Panc1 (cell line): Measurements from ENCODE around the gene CFLAR. TPM values are rescaled to one million over a fixed set of nuclear protein-coding genes. Genes with fewer than 3 reads are reported as not detected.

Experiments
- ATAC-seq: fragments of 200-7000 bp; cut with Tn5 transposase; 2 replicates; pipeline ENCODE4 v1.9.1; 2020; ENCODE audit warnings: mild to moderate bottlenecking, moderate library complexity
- BruUV-seq: library from RNA; stranded (reverse); fragments of 400-500 nt; replicated peaks from 2 replicates; lab custom pipeline; 2021; lab: Mats Ljungman, UMichigan
- CTCF ChIA-PET: fragments of 300-600 bp; sonication (Branson Sonifier 250); formaldehyde crosslinking; loops from one replicate; lab custom pipeline; 2022; ENCODE audit warnings: antibody characterized with exemption; lab: Charles Lee
- POLR2A ChIA-PET: fragments of 300-600 bp; sonication (Branson Sonifier 250); formaldehyde crosslinking; loops from one replicate; lab custom pipeline; 2022; ENCODE audit warnings: antibody characterized with exemption; lab: Charles Lee
- DNase-seq: peaks from one replicate; pipeline ENCODE4 v3.0.0-alpha.2; 2010; ENCODE audit warnings: low read depth, low spot score
- H3K27ac ChIP-seq: 2 replicates; pipeline ENCODE4 v1.5.1; 2011; ENCODE audit warnings: mild to moderate bottlenecking, low read length, inconsistent platforms
- H3K27me3 ChIP-seq: fragments of 200-500 bp; sonication (Bioruptor generic); 2 replicates; pipeline ENCODE4 v1.6.0; 2014; ENCODE audit warnings: low read length, inconsistent platforms; ENCODE audit not compliant: control insufficient read depth, insufficient read depth
- H3K36me3 ChIP-seq: fragments of 200-500 bp; sonication (Bioruptor generic); 2 replicates; pipeline ENCODE4 v1.5.1; 2014; ENCODE audit warnings: inconsistent platforms, mild to moderate bottlenecking, low read length, moderate library complexity; ENCODE audit not compliant: control insufficient read depth, insufficient read depth
- H3K4me1 ChIP-seq: 2 replicates; pipeline ENCODE4 v1.5.1; 2011; ENCODE audit warnings: inconsistent platforms, mild to moderate bottlenecking, low read length, moderate library complexity; ENCODE audit not compliant: control insufficient read depth, insufficient read depth
- H3K4me3 ChIP-seq, 2 experiments: 2 replicates each; pipeline ENCODE4 v1.5.1; 2011 to 2012; ENCODE audit warnings: low read depth in 2 of 2, low read length in 2 of 2, mild to moderate bottlenecking in 2 of 2, inconsistent platforms in 1 of 2, moderate library complexity in 1 of 2
- H3K9me3 ChIP-seq: fragments of 200-500 bp; sonication (Bioruptor generic); 2 replicates; pipeline ENCODE4 v1.5.1; 2014; ENCODE audit warnings: low read depth, mild to moderate bottlenecking, inconsistent platforms, low read length, moderate library complexity; ENCODE audit not compliant: control insufficient read depth, insufficient read depth
- POLR2AphosphoS5 ChIP-seq: IDR thresholded peaks from 2 replicates; pipeline ENCODE4 v1.6.1; 2012; ENCODE audit warnings: mild to moderate bottlenecking, low read depth, low read length, moderate library complexity
- SIN3A ChIP-seq: IDR thresholded peaks from 2 replicates; pipeline ENCODE4 v1.6.1; 2012; ENCODE audit warnings: low read depth, mild to moderate bottlenecking, low read length, moderate library complexity, borderline replicate concordance; ENCODE audit not compliant: insufficient read depth
- TCF7L2 ChIP-seq: IDR thresholded peaks from 2 replicates; pipeline ENCODE4 v1.6.1; 2011; ENCODE audit warnings: mild to moderate bottlenecking, low read depth, low read length, inconsistent platforms
- in situ Hi-C: cut with HindIII; loops from 2 replicates; pipeline ENCODE4 v1.10.0; 2016; ENCODE audit warnings: low sequenced_read_pairs, low pct_unique_long_range_greater_than_20kb
- intact Hi-C: fragments of 100-400 bp; cut with micrococcal nuclease; formaldehyde crosslinking; loops from one replicate; pipeline ENCODE4 v1.10.0; 2022; ENCODE audit not compliant: unreplicated experiment
- total RNA-seq: library from RNA; stranded (reverse); gene quantifications from one replicate; pipeline ENCODE4 v1.2.1, GENCODE V29; 2021; ENCODE audit not compliant: unreplicated experiment
- TF ChIP-seq, protein P1 (sequence below): fragments of 450-650 bp; IDR thresholded peaks from 2 replicates; pipeline ENCODE4 v1.5.1; 2017; ENCODE audit warnings: mild to moderate bottlenecking
- TF ChIP-seq, protein P2 (sequence below), 2 experiments: IDR thresholded peaks; 2 replicates each; pipeline ENCODE4 v1.6.1; 2011 to 2012; ENCODE audit warnings: low read depth in 2 of 2, control low read depth in 1 of 2, low read length in 1 of 2, mild to moderate bottlenecking in 1 of 2, moderate library complexity in 1 of 2; ENCODE audit not compliant: insufficient read depth in 1 of 2

Gene CFLAR
- total RNA-seq, 1 experiment from 2014 or later = 46.3 TPM

DNA sequence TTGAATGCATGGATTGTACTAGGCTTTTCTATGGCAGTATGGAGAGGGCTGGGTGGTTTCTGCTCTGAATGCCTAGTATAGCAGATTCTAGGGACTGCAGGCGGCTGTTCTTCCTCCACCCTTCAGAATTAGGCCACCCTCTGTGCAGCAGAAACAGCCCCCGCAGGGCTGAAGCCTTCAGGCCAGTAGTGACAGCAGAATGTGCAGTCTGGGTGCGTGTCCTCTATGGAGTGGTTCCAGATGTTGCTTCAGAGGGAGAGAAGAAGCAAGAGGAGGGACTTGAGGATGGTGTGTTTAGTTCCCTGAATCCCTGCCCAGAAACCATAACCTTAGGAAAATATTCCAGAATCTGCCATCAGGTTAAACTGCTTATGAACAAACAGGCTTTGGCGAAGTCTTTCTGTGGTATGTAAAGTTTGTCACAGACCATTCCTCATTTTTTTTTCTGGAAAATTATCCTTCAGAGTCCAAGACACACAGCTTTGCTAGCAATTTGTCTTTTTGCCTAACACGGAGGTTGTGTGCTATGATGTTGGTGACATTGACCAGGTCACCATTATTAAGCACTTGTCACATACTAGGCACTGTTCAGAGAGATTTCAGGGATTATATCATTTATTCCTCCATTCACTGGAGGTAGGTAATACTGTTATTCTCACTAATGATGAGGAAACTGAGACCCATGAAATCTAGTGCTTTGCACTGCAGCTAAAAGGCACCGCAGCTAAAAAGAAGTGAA is 88.1 kb downstream of the CFLAR start:
- BruUV-seq = no TSS peak
- POLR2A ChIA-PET = no interaction called here

DNA sequence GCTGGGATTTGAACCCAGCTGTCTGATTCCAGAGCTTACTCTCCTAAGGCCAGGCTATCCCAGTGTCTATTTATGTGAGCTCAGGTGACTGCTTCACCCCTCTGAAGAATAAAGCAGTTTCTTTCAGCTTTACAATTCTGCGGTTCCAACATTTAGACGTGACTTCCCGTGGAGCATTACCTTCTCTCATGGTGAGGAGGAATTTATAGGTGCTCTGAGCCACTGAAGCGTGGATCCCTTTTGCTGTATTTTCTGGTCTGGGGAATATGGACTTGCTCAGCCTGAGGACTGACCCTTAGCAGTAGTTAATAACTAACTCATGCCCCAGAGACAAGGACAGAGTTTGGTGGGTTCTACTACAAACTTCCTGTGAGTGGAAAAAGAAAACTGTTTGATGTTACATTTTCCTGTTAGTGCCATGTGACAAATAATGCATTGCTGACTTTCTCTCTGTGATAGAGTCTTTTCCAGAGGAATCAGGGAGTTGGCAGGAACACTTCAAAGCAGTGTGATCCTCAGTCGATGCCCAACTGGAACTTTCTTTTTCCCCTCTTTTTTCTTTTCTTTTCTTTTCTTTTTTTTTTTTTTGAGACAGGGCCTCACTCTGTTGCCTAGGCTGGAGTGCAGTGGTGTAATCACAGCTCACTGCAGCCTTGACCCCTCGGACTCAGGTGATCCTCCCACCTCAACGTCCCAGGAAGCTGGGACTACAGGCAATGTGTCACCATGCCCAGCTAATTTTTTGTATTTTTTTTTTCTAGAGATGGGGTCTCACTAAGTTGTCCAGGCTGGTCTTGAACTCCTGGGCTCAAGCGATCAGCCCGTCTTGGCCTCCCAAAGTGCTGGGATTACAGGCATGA is 88.9 kb downstream of the CFLAR start:
- in situ Hi-C loops (no loop called here), intact Hi-C loops (no loop called here)
- Histone ChIP-seq H3K27me3 (no peaks in the 10 kb centered on the region), H3K4me3 (no peak overlapping the region), H3K36me3 (no peaks in the 10 kb centered on the region), H3K4me1 (no peaks in the 10 kb centered on the region), H3K9me3 (no peaks in the 10 kb centered on the region), H3K27ac (no peak overlapping the region)
- no peak for ATAC-seq
- no TSS peak for BruUV-seq
- no peak for DNase-seq
- POLR2A ChIA-PET = no interaction called here
- CTCF ChIA-PET = interaction anchor here (1.4 kb wide), 1 partner anchor 14 kb away, joined by 3 read pairs; no protein-coding TSS in a partner anchor
- TF ChIP-seq, protein P1, sequence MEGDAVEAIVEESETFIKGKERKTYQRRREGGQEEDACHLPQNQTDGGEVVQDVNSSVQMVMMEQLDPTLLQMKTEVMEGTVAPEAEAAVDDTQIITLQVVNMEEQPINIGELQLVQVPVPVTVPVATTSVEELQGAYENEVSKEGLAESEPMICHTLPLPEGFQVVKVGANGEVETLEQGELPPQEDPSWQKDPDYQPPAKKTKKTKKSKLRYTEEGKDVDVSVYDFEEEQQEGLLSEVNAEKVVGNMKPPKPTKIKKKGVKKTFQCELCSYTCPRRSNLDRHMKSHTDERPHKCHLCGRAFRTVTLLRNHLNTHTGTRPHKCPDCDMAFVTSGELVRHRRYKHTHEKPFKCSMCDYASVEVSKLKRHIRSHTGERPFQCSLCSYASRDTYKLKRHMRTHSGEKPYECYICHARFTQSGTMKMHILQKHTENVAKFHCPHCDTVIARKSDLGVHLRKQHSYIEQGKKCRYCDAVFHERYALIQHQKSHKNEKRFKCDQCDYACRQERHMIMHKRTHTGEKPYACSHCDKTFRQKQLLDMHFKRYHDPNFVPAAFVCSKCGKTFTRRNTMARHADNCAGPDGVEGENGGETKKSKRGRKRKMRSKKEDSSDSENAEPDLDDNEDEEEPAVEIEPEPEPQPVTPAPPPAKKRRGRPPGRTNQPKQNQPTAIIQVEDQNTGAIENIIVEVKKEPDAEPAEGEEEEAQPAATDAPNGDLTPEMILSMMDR = no peak
- no peak for TF ChIP-seq POLR2AphosphoS5
- TF ChIP-seq, protein P2, sequence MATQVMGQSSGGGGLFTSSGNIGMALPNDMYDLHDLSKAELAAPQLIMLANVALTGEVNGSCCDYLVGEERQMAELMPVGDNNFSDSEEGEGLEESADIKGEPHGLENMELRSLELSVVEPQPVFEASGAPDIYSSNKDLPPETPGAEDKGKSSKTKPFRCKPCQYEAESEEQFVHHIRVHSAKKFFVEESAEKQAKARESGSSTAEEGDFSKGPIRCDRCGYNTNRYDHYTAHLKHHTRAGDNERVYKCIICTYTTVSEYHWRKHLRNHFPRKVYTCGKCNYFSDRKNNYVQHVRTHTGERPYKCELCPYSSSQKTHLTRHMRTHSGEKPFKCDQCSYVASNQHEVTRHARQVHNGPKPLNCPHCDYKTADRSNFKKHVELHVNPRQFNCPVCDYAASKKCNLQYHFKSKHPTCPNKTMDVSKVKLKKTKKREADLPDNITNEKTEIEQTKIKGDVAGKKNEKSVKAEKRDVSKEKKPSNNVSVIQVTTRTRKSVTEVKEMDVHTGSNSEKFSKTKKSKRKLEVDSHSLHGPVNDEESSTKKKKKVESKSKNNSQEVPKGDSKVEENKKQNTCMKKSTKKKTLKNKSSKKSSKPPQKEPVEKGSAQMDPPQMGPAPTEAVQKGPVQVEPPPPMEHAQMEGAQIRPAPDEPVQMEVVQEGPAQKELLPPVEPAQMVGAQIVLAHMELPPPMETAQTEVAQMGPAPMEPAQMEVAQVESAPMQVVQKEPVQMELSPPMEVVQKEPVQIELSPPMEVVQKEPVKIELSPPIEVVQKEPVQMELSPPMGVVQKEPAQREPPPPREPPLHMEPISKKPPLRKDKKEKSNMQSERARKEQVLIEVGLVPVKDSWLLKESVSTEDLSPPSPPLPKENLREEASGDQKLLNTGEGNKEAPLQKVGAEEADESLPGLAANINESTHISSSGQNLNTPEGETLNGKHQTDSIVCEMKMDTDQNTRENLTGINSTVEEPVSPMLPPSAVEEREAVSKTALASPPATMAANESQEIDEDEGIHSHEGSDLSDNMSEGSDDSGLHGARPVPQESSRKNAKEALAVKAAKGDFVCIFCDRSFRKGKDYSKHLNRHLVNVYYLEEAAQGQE (IDR thresholded peaks at IDR 0.05; ENCODE audit: insufficient read depth in 1 of 2, low read depth in 2 of 2, low read length in 1 of 2) = no peak
- no peak for TF ChIP-seq SIN3A
- no peak for TF ChIP-seq TCF7L2

More for the DNA sequence above, 88.1 kb downstream of the CFLAR start:
- ATAC-seq (no peak), DNase-seq (no peak)
- H3K9me3 ChIP-seq = no peaks in the 10 kb centered on the region
- H3K27ac ChIP-seq = no peak overlapping the region
- intact Hi-C loops (no loop called here), in situ Hi-C loops (no loop called here)
- CTCF ChIA-PET = interaction anchor here (1.4 kb wide), 1 partner anchor 15 kb away, joined by 3 read pairs; no protein-coding TSS in a partner anchor
- no peaks in the 10 kb centered on the region for H3K36me3 ChIP-seq
- no peaks in the 10 kb centered on the region for H3K27me3 ChIP-seq
- no peaks in the 10 kb centered on the region for H3K4me1 ChIP-seq
- no peak for TF ChIP-seq SIN3A
- TF ChIP-seq, protein P2 (IDR thresholded peaks at IDR 0.05; ENCODE audit: insufficient read depth in 1 of 2, low read depth in 2 of 2, low read length in 1 of 2) = no peak
- no peak for TF ChIP-seq TCF7L2
- TF ChIP-seq, protein P1 = no peak
- no peak for TF ChIP-seq POLR2AphosphoS5
- no peak overlapping the region for H3K4me3 ChIP-seq
